Loucy (cell line): Measurements from ENCODE around the gene GPR152.
A peak's percentile ranks its signal among the peaks of the same experiment; 100 is the strongest.

ENCODE experiments used
- H2AFZ ChIP-seq: fragments of 200-600 bp; sonication (generic); 2 replicates; pipeline ENCODE4 v1.6.0; 2016; ENCODE audit warnings: antibody characterized with exemption, mild to moderate bottlenecking, low read length, moderate library complexity
- H3F3A ChIP-seq: fragments of 200-600 bp; 2 replicates; pipeline ENCODE4 v1.6.0; 2016; ENCODE audit warnings: antibody characterized with exemption, low read depth, mild to moderate bottlenecking
- H3K27me3 ChIP-seq: fragments of 200-600 bp; sonication (generic); 2 replicates; pipeline ENCODE4 v1.6.1; 2014; ENCODE audit warnings: low read length, mild to moderate bottlenecking; ENCODE audit not compliant: insufficient read depth, poor library complexity, severe bottlenecking
- H3K36me3 ChIP-seq: fragments of 200-600 bp; sonication (generic); 2 replicates; pipeline ENCODE4 v1.6.1; 2016; ENCODE audit warnings: low read length; ENCODE audit not compliant: insufficient read depth
- H3K4me1 ChIP-seq: fragments of 200-600 bp; sonication (generic); 2 replicates; pipeline ENCODE4 v1.5.1; 2014; ENCODE audit warnings: low read length, mild to moderate bottlenecking; ENCODE audit not compliant: insufficient read depth, poor library complexity, severe bottlenecking
- H3K4me2 ChIP-seq: fragments of 200-600 bp; sonication (generic); 2 replicates; pipeline ENCODE4 v1.6.0; 2014; ENCODE audit warnings: antibody characterized with exemption, low read length, low read depth, mild to moderate bottlenecking; ENCODE audit not compliant: poor library complexity, severe bottlenecking
- H3K4me3 ChIP-seq: fragments of 200-600 bp; sonication (generic); 2 replicates; pipeline ENCODE4 v1.5.1; 2014; ENCODE audit warnings: low read length, mild to moderate bottlenecking, mixed read lengths; ENCODE audit not compliant: poor library complexity, severe bottlenecking
- H3K79me2 ChIP-seq: fragments of 200-600 bp; sonication (generic); 2 replicates; pipeline ENCODE4 v1.6.1; 2014; ENCODE audit warnings: low read length; ENCODE audit not compliant: insufficient read depth
- H3K9ac ChIP-seq: fragments of 200-600 bp; sonication (generic); 2 replicates; pipeline ENCODE4 v1.6.0; 2014; ENCODE audit warnings: mild to moderate bottlenecking, low read depth, low read length, moderate library complexity; ENCODE audit not compliant: poor library complexity, severe bottlenecking
- H3K9me2 ChIP-seq: fragments of 200-600 bp; sonication (generic); replicated peaks from 2 replicates; pipeline ENCODE4 v1.6.1; 2016; ENCODE audit warnings: low read depth, low read length, mixed read lengths
- H3K9me3 ChIP-seq: fragments of 200-600 bp; sonication (generic); 2 replicates; pipeline ENCODE4 v1.6.1; 2014; ENCODE audit warnings: mild to moderate bottlenecking, antibody characterized with exemption, low read length, low read depth; ENCODE audit not compliant: insufficient read depth
- H4K20me1 ChIP-seq: fragments of 200-600 bp; sonication (generic); 2 replicates; pipeline ENCODE4 v1.6.0; 2014; ENCODE audit warnings: antibody characterized with exemption, low read length, mild to moderate bottlenecking; ENCODE audit not compliant: insufficient read depth, poor library complexity, severe bottlenecking
- CTCF ChIP-seq: fragments of 200-600 bp; sonication (generic); conservative IDR thresholded peaks from 2 replicates; pipeline ENCODE4 v1.5.1; 2014; ENCODE audit warnings: mild to moderate bottlenecking, antibody characterized with exemption, low read length
- EZH2phosphoT487 ChIP-seq: fragments of 200-600 bp; IDR thresholded peaks from 2 replicates; pipeline ENCODE4 v1.6.1; 2018; ENCODE audit warnings: antibody characterized with exemption, mild to moderate bottlenecking, moderate library complexity, borderline replicate concordance

Gene GPR152

GRCh38 chr11:67419325-67420049 is 33.0 kb downstream of the GPR152 start:
- no peak overlapping the region for H2AFZ ChIP-seq
- H3K4me3 ChIP-seq = peak overlapping the region; percentile 74
- no peaks in the 10 kb centered on the region for H3K9me2 ChIP-seq
- peaks cover 44% of the 10 kb centered on the region for H3K4me1 ChIP-seq
- H3K9me3 ChIP-seq = no peaks in the 10 kb centered on the region
- no peaks in the 10 kb centered on the region for H4K20me1 ChIP-seq
- no peaks in the 10 kb centered on the region for H3F3A ChIP-seq
- no peaks in the 10 kb centered on the region for H3K36me3 ChIP-seq
- peak overlapping the region; percentile 72 for H3K9ac ChIP-seq
- peak overlapping the region; percentile 75 for H3K4me2 ChIP-seq
- H3K27me3 ChIP-seq = no peaks in the 10 kb centered on the region
- peaks cover 23% of the 10 kb centered on the region; the same call in 1 of the 2 replicates for H3K79me2 ChIP-seq
- TF ChIP-seq CTCF (no peak), EZH2phosphoT487 (no peak)

- Histone ChIP-seq H3K4me1 (peaks cover 40% of the 10 kb centered on the region), H3K9ac (peak overlapping the region; percentile 7), H3K9me2 (no peaks in the 10 kb centered on the region), H3K27me3 (no peaks in the 10 kb centered on the region), H3F3A (no peaks in the 10 kb centered on the region), H2AFZ (no peak overlapping the region), H3K9me3 (no peaks in the 10 kb centered on the region), H3K4me3 (no peak overlapping the region), H3K36me3 (no peaks in the 10 kb centered on the region), H3K4me2 (peak overlapping the region; percentile 75), H4K20me1 (no peaks in the 10 kb centered on the region), H3K79me2 (peaks cover 23% of the 10 kb centered on the region; the same call in 1 of the 2 replicates)
- no peak for TF ChIP-seq CTCF
- TF ChIP-seq EZH2phosphoT487 = no peak
Observed at GRCh38 chr11:67418476-67419281, 33.9 kb downstream of the GPR152 start.

DNA sequence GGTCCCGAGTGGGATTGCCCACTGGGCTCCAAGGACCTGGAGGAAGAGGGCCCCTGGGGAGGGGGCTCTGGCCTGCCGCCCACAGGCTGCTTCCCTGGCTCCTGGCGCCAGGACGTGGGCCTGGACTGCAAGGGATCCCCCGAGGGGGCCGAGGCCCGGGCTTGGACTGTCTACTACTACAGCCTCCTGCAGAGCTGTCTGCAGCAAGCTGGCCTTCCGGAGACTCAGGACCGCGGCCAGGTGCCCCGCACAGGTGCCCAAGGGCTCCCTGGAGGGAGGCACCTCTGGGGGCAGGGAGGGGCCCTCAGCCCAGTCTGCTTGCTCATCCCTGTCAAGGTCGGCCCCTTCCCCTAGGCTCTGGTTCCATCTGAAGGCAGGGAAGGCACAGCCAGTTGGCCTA is 35.1 kb downstream of the GPR152 start:
- Histone ChIP-seq H3K27me3 (no peaks in the 10 kb centered on the region), H2AFZ (no peak overlapping the region), H3F3A (no peaks in the 10 kb centered on the region), H3K9me3 (no peaks in the 10 kb centered on the region), H3K79me2 (peaks cover 23% of the 10 kb centered on the region; the same call in 1 of the 2 replicates), H3K4me2 (peak overlapping the region; percentile 63), H3K36me3 (no peaks in the 10 kb centered on the region), H3K4me1 (peaks cover 47% of the 10 kb centered on the region), H3K9me2 (no peaks in the 10 kb centered on the region), H4K20me1 (no peaks in the 10 kb centered on the region), H3K9ac (peak overlapping the region; percentile 56), H3K4me3 (peak overlapping the region; percentile 19)
- TF ChIP-seq EZH2phosphoT487 = no peak
- TF ChIP-seq CTCF = no peak
